ENCODE data around the gene BOC.

Gene BOC

GRCh38 chr3:113223475-113224281 is 12.3 kb downstream of the BOC start:
- no peak for DNase-seq

- no peak for DNase-seq
Observed at GRCh38 chr3:113225286-113225685, 13.9 kb downstream of the BOC start.

- DNase-seq: no peak
Observed at GRCh38 chr3:113226491-113226890, 15.1 kb downstream of the BOC start.

- no peak for DNase-seq
Observed at GRCh38 chr3:113227146-113227545, 15.8 kb downstream of the BOC start.

GRCh38 chr3:113228498-113229286 is 17.3 kb downstream of the BOC start:
- DNase-seq: no peak

GRCh38 chr3:113231391-113231790 is 20.0 kb downstream of the BOC start:
- DNase-seq: no peak

GRCh38 chr3:113231827-113232253 is 20.5 kb downstream of the BOC start:
- peak; percentile 26 for DNase-seq

GRCh38 chr3:113232342-113232741 is 21.0 kb downstream of the BOC start:
- DNase-seq: no peak

- no peak for DNase-seq
Observed at GRCh38 chr3:113233497-113233896, 22.1 kb downstream of the BOC start.

- DNase-seq: no peak
Observed at GRCh38 chr3:113234028-113234427, 22.7 kb downstream of the BOC start.

- DNase-seq: no peak
Observed at GRCh38 chr3:113234688-113235260, 23.4 kb downstream of the BOC start.

- no peak for DNase-seq
Observed at GRCh38 chr3:113238503-113238902, 27.1 kb downstream of the BOC start.

GRCh38 chr3:113240841-113241240 is 29.5 kb downstream of the BOC start:
- DNase-seq: no peak

GRCh38 chr3:113241292-113242095 is 30.1 kb downstream of the BOC start:
- DNase-seq: no peak

- no peak for DNase-seq
Observed at GRCh38 chr3:113242096-113242581, 30.8 kb downstream of the BOC start.

- no peak for DNase-seq
Observed at GRCh38 chr3:113243071-113243470, 31.7 kb downstream of the BOC start.

GRCh38 chr3:113243846-113244245 is 32.5 kb downstream of the BOC start:
- no peak for DNase-seq

- DNase-seq: no peak
Observed at GRCh38 chr3:113245761-113246161, 34.4 kb downstream of the BOC start.

- DNase-seq: no peak
Observed at GRCh38 chr3:113247068-113247467, 35.7 kb downstream of the BOC start.

- DNase-seq: no peak
Observed at GRCh38 chr3:113247675-113248458, 36.5 kb downstream of the BOC start.

GRCh38 chr3:113249111-113249510 is 37.8 kb downstream of the BOC start:
- DNase-seq: no peak

GRCh38 chr3:113249601-113250000 is 38.2 kb downstream of the BOC start:
- no peak for DNase-seq

All from NCI-H146 (cell line).